KOPT-K1 (cell line): Measurements from ENCODE around the gene PLA2G2F.

Experiments
- H3K27ac ChIP-seq: fragments of 200-600 bp; sonication (generic); 2 replicates; pipeline ENCODE4 v1.5.1; 2016; ENCODE audit warnings: antibody characterized with exemption, mild to moderate bottlenecking, low read depth, low read length; ENCODE audit not compliant: poor library complexity, severe bottlenecking
- H3K36me3 ChIP-seq: fragments of 200-600 bp; sonication (generic); 2 replicates; pipeline ENCODE4 v1.5.1; 2017; ENCODE audit warnings: antibody characterized with exemption, mild to moderate bottlenecking, low read length, moderate library complexity; ENCODE audit not compliant: insufficient read depth
- H3K9me3 ChIP-seq: fragments of 200-600 bp; sonication (generic); 2 replicates; pipeline ENCODE4 v1.5.1; 2017; ENCODE audit warnings: antibody characterized with exemption, low read length, mild to moderate bottlenecking; ENCODE audit not compliant: insufficient read depth, poor library complexity, severe bottlenecking

The PLA2G2F gene

DNA sequence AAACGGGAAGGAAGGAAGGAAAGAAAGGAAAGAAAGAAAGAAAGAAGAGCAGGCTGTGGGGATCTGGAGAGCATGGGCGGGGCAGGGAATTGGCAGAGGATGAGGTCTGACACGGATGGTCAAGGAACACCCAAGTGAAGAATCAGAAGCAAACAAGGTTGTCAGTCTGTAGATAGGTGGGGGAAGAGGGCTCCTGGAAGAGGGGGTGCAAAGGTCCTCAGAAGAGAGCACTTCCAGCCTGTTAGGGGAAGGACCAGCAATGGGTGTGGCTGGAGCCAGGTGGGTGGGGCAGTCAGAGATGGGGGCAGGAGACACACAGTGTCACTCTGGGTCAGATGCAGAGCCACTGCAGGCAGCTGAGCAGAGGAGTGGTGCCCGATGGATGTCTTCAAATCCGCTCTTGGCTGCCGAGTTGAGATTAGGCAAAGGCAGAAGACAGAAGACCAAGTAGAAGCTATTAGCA, 58.2 kb downstream of the PLA2G2F start:
- Histone ChIP-seq H3K27ac (no peak overlapping the region), H3K9me3 (no peaks in the 10 kb centered on the region), H3K36me3 (no peaks in the 10 kb centered on the region)

DNA sequence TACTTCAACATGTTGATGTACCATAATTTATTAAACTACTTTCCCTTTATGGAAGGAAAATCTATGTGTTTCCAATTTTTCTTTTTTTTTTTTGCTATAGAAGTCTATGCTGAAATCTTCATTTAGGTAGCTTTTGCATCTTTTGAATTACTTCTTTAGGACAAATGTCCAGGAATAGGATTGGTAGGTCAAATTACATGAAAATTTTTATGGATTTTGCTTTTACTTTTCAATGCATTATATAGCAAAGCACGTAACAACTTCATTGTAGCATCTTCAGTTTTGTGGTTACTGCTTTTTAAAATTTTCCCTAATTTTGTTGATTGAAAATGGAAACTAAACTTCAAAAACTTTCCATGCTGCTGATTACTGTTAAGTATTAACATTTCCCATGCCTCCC, 59.2 kb downstream of the PLA2G2F start:
- Histone ChIP-seq H3K9me3 (no peaks in the 10 kb centered on the region), H3K27ac (no peak overlapping the region), H3K36me3 (no peaks in the 10 kb centered on the region)

GRCh38 chr1:20198918-20199317, 59.8 kb downstream of the PLA2G2F start:
- Histone ChIP-seq H3K36me3 (no peaks in the 10 kb centered on the region), H3K9me3 (no peaks in the 10 kb centered on the region), H3K27ac (no peak overlapping the region)

DNA sequence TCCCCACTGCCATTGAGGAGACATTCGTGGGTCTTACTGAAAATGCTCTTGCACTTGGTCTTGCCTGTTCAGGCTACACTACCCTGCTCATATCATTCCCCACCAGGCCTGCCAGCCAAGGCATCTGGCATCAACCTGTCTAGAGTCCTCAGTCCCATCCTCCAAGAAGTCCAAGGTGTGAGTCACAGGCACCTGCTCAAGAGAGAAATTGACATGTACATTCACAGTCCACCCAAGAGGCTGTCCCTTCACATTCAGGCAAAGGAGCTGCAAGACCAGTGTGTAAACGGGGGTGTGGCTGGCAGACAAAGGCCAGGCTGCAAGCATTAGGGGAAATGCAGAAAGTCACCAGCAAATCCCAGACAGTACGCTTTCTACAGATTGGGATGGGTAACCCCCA, 60.3 kb downstream of the PLA2G2F start:
- H3K27ac ChIP-seq, result no peak overlapping the region
- no peaks in the 10 kb centered on the region for H3K9me3 ChIP-seq
- no peaks in the 10 kb centered on the region for H3K36me3 ChIP-seq

GRCh38 chr1:20199840-20200239, 60.7 kb downstream of the PLA2G2F start:
- H3K27ac ChIP-seq, result no peak overlapping the region
- H3K9me3 ChIP-seq, result no peaks in the 10 kb centered on the region
- H3K36me3 ChIP-seq, result no peaks in the 10 kb centered on the region
